Activated T-helper 1 cell treated with anti-CD3 and anti-CD28 coated beads, Interleukin-12 subunit alpha, Interleukin-12 subunit beta, Interleukin-2, Interleukin-4 antibody, amounts not matched to agents 30 ng/mL and 10 ng/mL and 1 ng/mL, durations not matched to agents 14 hours and 24 hours and 36 hours (primary cell): ENCODE results near the gene PEMT. TPM values are rescaled to one million over a fixed set of nuclear protein-coding genes. Genes with fewer than 3 reads are reported as not detected.

ENCODE experiments used
- DNase-seq: peaks from one replicate; pipeline ENCODE4 v3.0.0; 2021; ENCODE audit warnings: low spot score
- H3K27ac Mint-ChIP-seq: one replicate; pipeline ENCODE4 v1.8.0; 2021; ENCODE audit warnings: mild to moderate bottlenecking, mixed read lengths
- H3K27me3 Mint-ChIP-seq: one replicate; pipeline ENCODE4 v1.8.0; 2022; ENCODE audit warnings: mild to moderate bottlenecking, moderate library complexity, mixed read lengths; ENCODE audit not compliant: insufficient read depth
- H3K36me3 Mint-ChIP-seq: one replicate; pipeline ENCODE4 v1.8.0; 2021; ENCODE audit warnings: low read depth, mixed read lengths
- H3K4me1 Mint-ChIP-seq: one replicate; pipeline ENCODE4 v1.8.0; 2021; ENCODE audit warnings: low read depth, mixed read lengths
- H3K4me3 Mint-ChIP-seq: one replicate; pipeline ENCODE4 v1.8.0; 2021; ENCODE audit warnings: mild to moderate bottlenecking, moderate library complexity, mixed read lengths
- H3K9me3 Mint-ChIP-seq: one replicate; pipeline ENCODE4 v1.8.0; 2021; ENCODE audit warnings: mixed read lengths
- intact Hi-C: fragments of 100-400 bp; cut with micrococcal nuclease; formaldehyde crosslinking; loops from one replicate; pipeline ENCODE4 v1.15.1; 2024
- total RNA-seq: library from RNA; stranded (reverse); gene quantifications from 2 replicates; pipeline ENCODE4 v1.2.3, GENCODE V29; 2022

Gene PEMT
- total RNA-seq, 1 donor from 2014 or later: 45.1 TPM

DNA sequence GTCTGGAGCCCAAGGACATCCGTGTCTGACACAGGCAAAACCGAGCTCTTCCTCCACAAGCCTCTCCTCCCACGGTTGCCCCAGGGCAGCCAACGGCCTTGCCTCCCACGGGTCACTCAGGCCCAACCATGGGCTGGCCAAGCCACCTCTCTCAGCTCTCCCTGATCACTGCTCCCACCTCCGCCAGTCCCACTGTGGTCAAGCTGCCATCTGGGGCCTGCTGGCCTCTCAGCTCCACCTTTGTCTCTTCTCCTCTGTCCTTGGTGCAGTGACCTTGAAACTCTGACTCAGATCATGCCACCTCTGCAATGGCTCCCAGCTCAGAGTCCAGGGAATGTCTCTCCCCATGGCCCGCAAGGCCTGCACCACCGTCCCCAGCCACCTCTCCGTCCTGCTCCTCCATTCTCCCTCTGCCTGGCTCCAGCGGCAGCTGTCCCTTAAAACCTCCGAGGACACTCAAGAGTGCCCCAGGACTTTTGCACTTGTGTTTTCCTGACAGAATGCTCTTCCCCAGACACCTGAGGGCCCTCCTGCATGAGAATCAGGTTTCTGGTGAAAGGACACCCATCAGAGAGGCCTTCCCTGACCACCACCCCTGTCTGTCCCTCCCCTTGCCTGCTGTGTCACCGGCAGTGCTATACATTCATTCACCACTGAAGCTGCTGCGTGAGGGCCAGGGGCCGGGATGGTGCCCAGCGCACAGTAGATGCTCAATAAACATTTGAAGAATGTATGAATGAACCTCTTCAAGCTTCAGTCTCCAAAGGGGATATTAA lies 19.3 kb downstream of the PEMT start:
- no peaks in the 10 kb centered on the region for H3K4me1 Mint-ChIP-seq

DNA sequence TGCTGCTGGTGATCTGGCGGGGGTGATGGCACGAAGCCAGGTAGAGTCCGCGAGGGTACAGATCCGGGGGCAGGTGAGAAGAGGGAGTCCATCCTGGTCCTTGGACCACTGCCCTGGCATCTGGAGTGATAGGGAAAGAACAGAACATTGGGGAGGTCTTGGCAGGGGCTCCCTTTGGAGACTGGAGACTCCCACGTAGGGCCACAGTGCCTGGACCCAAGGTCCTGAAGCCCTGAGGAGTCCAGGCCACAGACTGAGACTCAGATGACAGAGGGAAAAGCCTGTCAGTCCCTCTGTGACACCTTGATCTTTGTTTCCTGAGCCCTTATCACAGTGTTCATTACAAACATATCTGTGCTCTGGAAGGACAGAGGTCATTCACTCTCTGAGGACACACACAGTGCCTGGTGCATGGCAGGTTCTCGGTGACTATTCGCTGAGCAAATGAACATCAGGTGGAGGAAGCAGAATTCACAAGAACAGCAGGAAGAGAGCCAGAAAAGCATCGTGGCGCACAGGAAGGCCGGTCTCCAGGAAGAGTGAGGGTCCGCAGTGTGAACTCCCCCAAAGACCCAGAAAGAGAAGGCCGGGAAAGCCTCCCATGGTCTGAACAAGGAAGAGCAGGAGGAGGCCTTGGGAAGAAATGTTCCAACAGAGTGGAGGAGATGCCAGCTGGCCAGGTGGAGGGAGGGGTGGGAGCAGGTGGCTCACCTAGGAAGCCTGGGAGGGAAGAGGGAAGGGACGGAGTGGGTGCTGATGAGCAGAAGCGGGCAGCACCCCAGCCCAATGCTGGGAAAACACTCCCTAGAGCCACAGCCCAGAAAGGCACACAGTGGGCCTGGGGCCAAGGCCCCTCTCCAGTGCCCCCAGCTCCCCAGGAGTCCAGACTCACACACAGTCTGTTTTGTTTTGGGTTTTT lies 20.5 kb downstream of the PEMT start:
- Mint-ChIP-seq H3K27ac (no peak overlapping the region), H3K4me3 (no peak overlapping the region), H3K36me3 (no peaks in the 10 kb centered on the region), H3K9me3 (no peaks in the 10 kb centered on the region), H3K4me1 (no peaks in the 10 kb centered on the region), H3K27me3 (peaks cover 1% of the 10 kb centered on the region)
- DNase-seq: no peak
- intact Hi-C loops: no loop called here

More for the DNA sequence above, 19.3 kb downstream of the PEMT start:
- DNase-seq: no peak
- no peak overlapping the region for H3K4me3 Mint-ChIP-seq
- no peaks in the 10 kb centered on the region for H3K9me3 Mint-ChIP-seq
- intact Hi-C loops: no loop called here
- no peak overlapping the region for H3K27ac Mint-ChIP-seq
- peaks cover 1% of the 10 kb centered on the region for H3K27me3 Mint-ChIP-seq
- H3K36me3 Mint-ChIP-seq: no peaks in the 10 kb centered on the region

DNA sequence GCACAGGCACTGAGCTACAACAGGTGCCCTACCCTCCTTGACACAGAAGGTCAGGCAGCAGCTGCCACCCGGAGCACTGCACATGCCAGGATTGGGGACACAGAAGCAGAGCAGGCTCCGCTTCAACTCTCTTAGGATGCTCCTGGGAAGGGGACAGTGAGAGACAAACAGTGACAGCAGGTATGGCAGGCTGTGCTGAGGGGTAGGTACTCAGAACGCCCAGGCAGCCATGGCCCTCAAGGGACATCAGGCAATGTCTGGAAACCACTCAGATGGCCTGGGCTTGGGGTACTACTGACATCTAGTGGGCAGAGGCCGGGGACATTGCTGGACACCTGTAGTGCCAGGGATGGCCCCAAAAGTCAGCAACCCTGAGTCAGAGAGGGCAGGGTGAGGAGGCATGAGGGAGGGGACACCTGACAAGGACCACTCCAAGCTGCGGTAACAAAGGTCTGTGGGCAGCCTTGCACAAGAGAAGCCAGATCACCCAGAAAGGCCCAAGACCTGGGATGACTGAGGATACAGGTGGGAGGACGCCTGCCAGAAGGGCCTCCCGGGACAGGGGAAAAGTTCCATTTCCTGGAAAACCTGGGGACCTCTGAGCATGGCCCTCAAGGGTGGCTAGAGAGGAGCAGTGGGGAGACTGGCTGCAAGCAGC lies 21.2 kb downstream of the PEMT start:
- no peak overlapping the region for H3K27ac Mint-ChIP-seq

DNA sequence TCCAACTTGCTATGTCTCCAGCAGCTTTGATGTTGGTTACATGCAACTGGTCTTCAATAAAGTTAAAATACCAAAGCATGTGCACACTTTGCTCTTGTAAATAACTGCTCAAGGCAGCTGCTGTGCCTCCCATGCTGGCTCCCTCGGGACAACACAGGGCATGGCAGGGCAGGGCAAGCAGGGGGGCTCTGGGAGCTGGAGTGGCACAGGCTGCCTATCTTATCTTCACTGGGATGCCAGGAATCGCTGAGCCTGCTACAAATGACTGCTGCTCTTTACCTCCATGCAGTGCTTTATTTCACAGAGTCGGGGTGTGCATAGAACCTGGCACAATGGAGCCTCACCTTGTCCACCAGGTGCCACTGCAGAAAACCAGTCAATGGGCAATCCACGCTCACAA lies 21.8 kb downstream of the PEMT start:
- Mint-ChIP-seq H3K9me3 (no peaks in the 10 kb centered on the region), H3K27ac (no peak overlapping the region), H3K27me3 (peaks cover 1% of the 10 kb centered on the region), H3K36me3 (no peaks in the 10 kb centered on the region), H3K4me3 (no peak overlapping the region), H3K4me1 (no peaks in the 10 kb centered on the region)
- no peak for DNase-seq
- intact Hi-C loops: loop anchor here (5.0 kb wide), 1 partner anchor 72 kb away; the partner anchor contains the start of gene RASD1

More for the DNA sequence above, 21.2 kb downstream of the PEMT start:
- H3K4me3 Mint-ChIP-seq: no peak overlapping the region
- no peak for DNase-seq
- no peaks in the 10 kb centered on the region for H3K4me1 Mint-ChIP-seq
- H3K9me3 Mint-ChIP-seq: no peaks in the 10 kb centered on the region
- intact Hi-C loops: no loop called here
- no peaks in the 10 kb centered on the region for H3K36me3 Mint-ChIP-seq
- H3K27me3 Mint-ChIP-seq: peaks cover 1% of the 10 kb centered on the region

- Mint-ChIP-seq H3K36me3 (no peaks in the 10 kb centered on the region), H3K4me1 (no peaks in the 10 kb centered on the region), H3K27me3 (peaks cover 1% of the 10 kb centered on the region), H3K9me3 (no peaks in the 10 kb centered on the region), H3K27ac (peak overlapping the region; percentile 34), H3K4me3 (no peak overlapping the region)
- intact Hi-C loops: loop anchor here (1.0 to 5.0 kb wide), 2 partner anchors 71 to 212 kb away; partner anchors contain the start of gene RASD1
- peak; percentile 34 for DNase-seq
These were observed 22.7 kb downstream of the PEMT start for GRCh38 chr17:17568772-17569195.

- no peaks in the 10 kb centered on the region for H3K36me3 Mint-ChIP-seq
- H3K4me3 Mint-ChIP-seq: no peak overlapping the region
- intact Hi-C loops: loop anchor here (1.0 to 5.0 kb wide), 2 partner anchors 70 to 211 kb away; partner anchors contain the start of gene RASD1
- no peak for DNase-seq
- H3K4me1 Mint-ChIP-seq: no peaks in the 10 kb centered on the region
- H3K27me3 Mint-ChIP-seq: peaks cover 1% of the 10 kb centered on the region
- H3K27ac Mint-ChIP-seq: no peak overlapping the region
- no peaks in the 10 kb centered on the region for H3K9me3 Mint-ChIP-seq
These were observed 23.9 kb downstream of the PEMT start for GRCh38 chr17:17567631-17568030.

DNA sequence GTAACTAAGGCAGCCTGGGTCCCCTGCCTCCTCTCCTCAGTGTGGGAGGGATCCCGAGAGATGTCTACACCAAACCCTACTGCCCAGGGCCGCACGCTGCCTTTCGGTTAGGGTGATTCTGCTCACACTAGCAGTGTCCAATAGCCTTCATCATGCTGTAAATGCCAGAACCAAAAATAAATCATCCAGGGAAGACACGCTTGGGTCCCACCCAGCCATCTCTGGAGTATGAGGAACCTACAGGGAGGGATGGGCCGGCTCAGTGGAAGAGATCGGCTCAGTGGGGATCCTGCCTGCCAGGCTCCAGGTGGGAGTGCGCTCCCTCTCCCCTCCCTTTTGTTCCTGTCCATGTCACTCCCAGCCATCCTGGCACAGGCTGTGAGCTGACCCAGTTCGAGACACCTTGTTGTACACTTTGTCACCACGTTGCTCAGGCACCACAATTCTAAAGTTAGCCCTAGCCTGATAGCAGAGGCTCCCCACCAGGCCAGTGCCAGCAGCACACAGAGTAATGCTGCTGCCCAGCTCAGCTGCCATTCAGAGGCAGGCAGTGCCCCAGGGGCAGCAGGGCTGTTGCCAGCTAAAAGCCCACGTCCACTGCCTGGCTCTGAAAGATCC lies 24.5 kb downstream of the PEMT start:
- DNase-seq: no peak
- intact Hi-C loops: loop anchor here (5.0 kb wide), 1 partner anchor 70 kb away; the partner anchor contains the start of gene RASD1
- Mint-ChIP-seq H3K27me3 (peaks cover 1% of the 10 kb centered on the region), H3K9me3 (no peaks in the 10 kb centered on the region), H3K27ac (no peak overlapping the region), H3K4me1 (no peaks in the 10 kb centered on the region), H3K36me3 (no peaks in the 10 kb centered on the region), H3K4me3 (no peak overlapping the region)

DNA sequence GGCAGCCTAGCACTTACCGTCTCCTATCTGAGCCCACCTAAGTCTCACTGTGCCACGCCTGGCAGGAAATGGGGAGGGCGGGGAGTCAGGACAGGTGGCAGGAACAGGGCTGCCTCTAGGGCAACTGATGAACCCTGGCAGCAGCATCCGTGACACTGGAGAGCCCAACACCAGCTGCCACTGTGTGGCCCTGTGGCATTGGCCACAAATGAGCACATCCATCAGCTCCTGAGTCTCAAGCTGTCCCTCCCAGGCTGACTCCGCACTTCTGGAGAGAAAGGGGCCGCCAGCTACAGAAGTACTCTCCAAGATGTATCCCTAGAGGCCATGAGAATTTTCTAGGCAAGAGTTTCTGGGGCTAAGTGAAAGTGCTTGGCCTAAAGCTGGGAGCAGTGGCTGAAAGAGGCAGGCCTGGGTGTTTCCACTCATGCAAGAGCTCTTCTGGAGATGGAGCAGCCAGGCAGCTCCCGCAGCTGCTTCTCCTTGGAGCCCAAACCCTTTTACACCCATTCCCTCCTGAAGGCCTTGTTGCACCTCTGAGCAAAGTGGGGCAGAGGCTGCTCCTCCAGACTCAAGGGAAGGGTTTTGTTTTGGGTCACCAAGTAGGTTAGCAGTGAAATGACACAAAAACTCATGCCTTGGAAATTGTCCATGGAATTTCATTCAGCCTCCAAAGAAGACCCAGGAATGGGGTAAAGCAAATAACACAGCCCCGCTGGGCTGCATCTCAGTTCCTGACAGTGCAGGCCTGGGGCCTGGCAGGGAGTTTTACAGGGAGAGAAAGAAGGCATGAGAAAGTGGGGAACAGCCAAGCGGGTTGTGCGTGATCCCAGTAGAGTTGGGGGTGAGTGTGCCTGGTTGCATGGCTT lies 25.8 kb downstream of the PEMT start:
- no peak for DNase-seq
- no peak overlapping the region for H3K4me3 Mint-ChIP-seq
- no peak overlapping the region for H3K27ac Mint-ChIP-seq
- H3K4me1 Mint-ChIP-seq: no peaks in the 10 kb centered on the region
- no peaks in the 10 kb centered on the region for H3K36me3 Mint-ChIP-seq
- H3K27me3 Mint-ChIP-seq: peaks cover 1% of the 10 kb centered on the region
- no peaks in the 10 kb centered on the region for H3K9me3 Mint-ChIP-seq
- intact Hi-C loops: loop anchor here (5.0 kb wide), 1 partner anchor 68 kb away; the partner anchor contains the start of gene RASD1

GRCh38 chr17:17564896-17565295 lies 26.6 kb downstream of the PEMT start:
- Mint-ChIP-seq H3K36me3 (no peaks in the 10 kb centered on the region), H3K9me3 (no peaks in the 10 kb centered on the region), H3K27me3 (peaks cover 1% of the 10 kb centered on the region), H3K27ac (no peak overlapping the region), H3K4me1 (no peaks in the 10 kb centered on the region), H3K4me3 (no peak overlapping the region)
- no peak for DNase-seq
- intact Hi-C loops: loop anchor here (5.0 kb wide), 1 partner anchor 68 kb away; the partner anchor contains the start of gene RASD1

DNA sequence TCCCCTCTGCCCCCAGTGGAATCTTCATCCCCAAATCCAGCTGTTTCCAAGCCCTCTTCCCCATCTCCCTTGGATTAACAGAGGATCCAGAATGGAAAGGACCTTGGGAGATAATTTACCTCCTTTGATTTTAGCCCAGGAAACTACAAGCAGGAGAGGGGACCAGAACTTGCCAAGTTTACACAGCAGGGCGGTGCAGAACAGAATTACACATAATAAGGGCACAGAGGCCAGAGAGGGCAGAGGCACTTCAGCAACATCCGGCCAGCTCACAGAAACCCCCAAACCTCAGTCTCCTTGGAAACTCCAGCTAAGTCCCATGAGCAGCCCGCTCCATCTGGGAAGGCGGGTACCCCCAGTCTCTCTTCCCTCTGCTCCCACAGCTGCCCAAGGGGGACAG lies 27.2 kb downstream of the PEMT start:
- no peaks in the 10 kb centered on the region for H3K4me1 Mint-ChIP-seq
- no peak overlapping the region for H3K27ac Mint-ChIP-seq
- no peaks in the 10 kb centered on the region for H3K9me3 Mint-ChIP-seq
- intact Hi-C loops: no loop called here
- no peak for DNase-seq
- H3K36me3 Mint-ChIP-seq: no peaks in the 10 kb centered on the region
- no peak overlapping the region for H3K4me3 Mint-ChIP-seq
- H3K27me3 Mint-ChIP-seq: no peaks in the 10 kb centered on the region

GRCh38 chr17:17563530-17563929 lies 28.0 kb downstream of the PEMT start:
- no peak overlapping the region for H3K4me3 Mint-ChIP-seq
- H3K36me3 Mint-ChIP-seq: no peaks in the 10 kb centered on the region
- DNase-seq: no peak
- no peaks in the 10 kb centered on the region for H3K4me1 Mint-ChIP-seq
- H3K27ac Mint-ChIP-seq: no peak overlapping the region
- intact Hi-C loops: no loop called here
- no peaks in the 10 kb centered on the region for H3K27me3 Mint-ChIP-seq
- H3K9me3 Mint-ChIP-seq: no peaks in the 10 kb centered on the region
